H9 (cell line): ENCODE data around the gene NTRK2. TPM values are rescaled to one million over a fixed set of nuclear protein-coding genes. Genes with fewer than 3 reads are reported as not detected.

Experiments
- DNase-seq: peaks from one replicate; pipeline ENCODE4 v3.0.0-alpha.2; 2017
- H2AFZ ChIP-seq: one replicate; pipeline ENCODE4 v1.6.1; 2013; ENCODE audit warnings: mild to moderate bottlenecking, low read length, control low read depth, moderate library complexity
- H2AK5ac ChIP-seq: 2 replicates; pipeline ENCODE4 v1.6.1; 2013; ENCODE audit warnings: low read length, control low read depth, mixed read lengths; ENCODE audit not compliant: insufficient read length
- H2BK120ac ChIP-seq: one replicate; pipeline ENCODE4 v1.6.1; 2013; ENCODE audit warnings: low read depth, mild to moderate bottlenecking, low read length, control low read depth, inconsistent platforms; ENCODE audit not compliant: poor library complexity, severe bottlenecking
- H2BK12ac ChIP-seq: 2 replicates; pipeline ENCODE4 v1.6.1; 2013; ENCODE audit warnings: low read length, control low read depth, mixed read lengths, low read depth; ENCODE audit not compliant: insufficient read length
- H2BK15ac ChIP-seq: 2 replicates; pipeline ENCODE4 v1.6.1; 2013; ENCODE audit warnings: low read depth, low read length, control low read depth
- H2BK20ac ChIP-seq: one replicate; pipeline ENCODE4 v1.6.1; 2013; ENCODE audit warnings: low read depth, mild to moderate bottlenecking, low read length, control low read depth, inconsistent platforms; ENCODE audit not compliant: poor library complexity, severe bottlenecking
- H2BK5ac ChIP-seq: 2 replicates; pipeline ENCODE4 v1.6.1; 2013; ENCODE audit warnings: low read length, control low read depth, mixed read lengths; ENCODE audit not compliant: insufficient read length
- H3K14ac ChIP-seq: 2 replicates; pipeline ENCODE4 v1.6.1; 2013; ENCODE audit warnings: low read length, control low read depth; ENCODE audit not compliant: insufficient read depth
- H3K18ac ChIP-seq: 2 replicates; pipeline ENCODE4 v1.6.1; 2013; ENCODE audit warnings: low read depth, mild to moderate bottlenecking, mixed read lengths, low read length, control low read depth; ENCODE audit not compliant: insufficient read length
- H3K23ac ChIP-seq: 2 replicates; pipeline ENCODE4 v1.6.1; 2013; ENCODE audit warnings: low read length, control low read depth, mixed read lengths, low read depth; ENCODE audit not compliant: insufficient read length
- H3K23me2 ChIP-seq: 2 replicates; pipeline ENCODE4 v1.6.1; 2013; ENCODE audit warnings: low read depth, mild to moderate bottlenecking, mixed read lengths, low read length, control low read depth; ENCODE audit not compliant: insufficient read length, poor library complexity, severe bottlenecking
- H3K27ac ChIP-seq: 2 replicates; pipeline ENCODE4 v1.5.1; 2013; ENCODE audit warnings: low read length, control low read depth, mixed read lengths, low read depth; ENCODE audit not compliant: insufficient read length
- H3K27me3 ChIP-seq: 2 replicates; pipeline ENCODE4 v1.6.1; 2013; ENCODE audit warnings: low read length, control low read depth, inconsistent platforms; ENCODE audit not compliant: insufficient read depth
- H3K4ac ChIP-seq: 2 replicates; pipeline ENCODE4 v1.6.1; 2013; ENCODE audit warnings: low read depth, mild to moderate bottlenecking, control low read depth, inconsistent platforms, low read length, moderate library complexity
- H3K4me1 ChIP-seq: 2 replicates; pipeline ENCODE4 v1.6.1; 2013; ENCODE audit warnings: low read length, control low read depth, inconsistent platforms; ENCODE audit not compliant: insufficient read depth
- H3K4me2 ChIP-seq: 2 replicates; pipeline ENCODE4 v1.6.1; 2013; ENCODE audit warnings: low read length, control low read depth, mixed read lengths; ENCODE audit not compliant: insufficient read length, insufficient read depth
- H3K56ac ChIP-seq: 2 replicates; pipeline ENCODE4 v1.6.1; 2013; ENCODE audit warnings: low read depth, mild to moderate bottlenecking, mixed read lengths, low read length, control low read depth; ENCODE audit not compliant: insufficient read length
- H3K79me1 ChIP-seq: 2 replicates; pipeline ENCODE4 v1.6.1; 2013; ENCODE audit warnings: low read depth, mild to moderate bottlenecking, moderate library complexity, low read length, control low read depth, inconsistent platforms; ENCODE audit not compliant: insufficient read depth, poor library complexity, severe bottlenecking
- H3K79me2 ChIP-seq: 2 replicates; pipeline ENCODE4 v1.6.1; 2013; ENCODE audit warnings: low read length, control low read depth, inconsistent platforms; ENCODE audit not compliant: insufficient read depth
- H3K9ac ChIP-seq: 2 replicates; pipeline ENCODE4 v1.6.1; 2013; ENCODE audit warnings: low read length, control low read depth, mixed read lengths; ENCODE audit not compliant: insufficient read length; ENCODE audit errors: extremely low read depth
- H3K9me3 ChIP-seq: one replicate; pipeline ENCODE4 v1.6.1; 2013; ENCODE audit warnings: low read depth, low read length, inconsistent platforms; ENCODE audit not compliant: control insufficient read depth
- H3T11ph ChIP-seq: one replicate; pipeline ENCODE4 v1.6.1; 2013; ENCODE audit warnings: mild to moderate bottlenecking, low read length, control low read depth, inconsistent platforms
- H4K20me1 ChIP-seq: one replicate; pipeline ENCODE4 v1.6.1; 2013; ENCODE audit not compliant: control insufficient read depth, insufficient read length, insufficient read depth
- H4K5ac ChIP-seq: 2 replicates; pipeline ENCODE4 v1.6.1; 2013; ENCODE audit warnings: low read depth, mild to moderate bottlenecking, mixed read lengths, low read length, control low read depth; ENCODE audit not compliant: insufficient read length
- H4K8ac ChIP-seq: replicated peaks from 2 replicates; pipeline ENCODE4 v1.6.1; 2013; ENCODE audit warnings: low read length, control low read depth, mixed read lengths, low read depth; ENCODE audit not compliant: insufficient read length
- H4K91ac ChIP-seq: 2 replicates; pipeline ENCODE4 v1.6.1; 2013; ENCODE audit warnings: low read depth, mild to moderate bottlenecking, moderate library complexity, mixed read lengths, low read length, control low read depth; ENCODE audit not compliant: insufficient read length
- H3K27ac Mint-ChIP-seq, 3 experiments: 2 replicates in 2 of 3; 3 replicates in 1 of 3; pipeline ENCODE4 v1.8.0; 2020 to 2021; ENCODE audit warnings: mixed read lengths in 3 of 3, mild to moderate bottlenecking in 1 of 3, moderate library complexity in 1 of 3
- H3K27me3 Mint-ChIP-seq: 2 replicates; pipeline ENCODE4 v1.8.0; 2021; ENCODE audit warnings: low read depth, mild to moderate bottlenecking, moderate library complexity, mixed read lengths
- H3K36me3 Mint-ChIP-seq, 3 experiments: 2 replicates in 2 of 3; 3 replicates in 1 of 3; pipeline ENCODE4 v1.8.0; 2020 to 2021; ENCODE audit warnings: low read depth in 3 of 3, mixed read lengths in 3 of 3; ENCODE audit not compliant: insufficient read depth in 1 of 3
- H3K4me1 Mint-ChIP-seq, 2 experiments: 2 replicates each; pipeline ENCODE4 v1.8.0; 2020; ENCODE audit warnings: mixed read lengths in 2 of 2
- H3K4me3 Mint-ChIP-seq, 2 experiments: 2 replicates in 1 of 2; 3 replicates in 1 of 2; pipeline ENCODE4 v1.8.0; 2020 to 2021; ENCODE audit warnings: mild to moderate bottlenecking in 2 of 2, mixed read lengths in 2 of 2, moderate library complexity in 1 of 2
- H3K9me3 Mint-ChIP-seq, 2 experiments: 2 replicates in 1 of 2; 3 replicates in 1 of 2; pipeline ENCODE4 v1.8.0; 2020; ENCODE audit warnings: mild to moderate bottlenecking in 2 of 2, mixed read lengths in 2 of 2, moderate library complexity in 1 of 2
- CTCF ChIP-seq: fragments of 200-600 bp; sonication (generic); conservative IDR thresholded peaks from 3 replicates; pipeline ENCODE4 v1.8.0; 2021; ENCODE audit warnings: antibody characterized with exemption, mild to moderate bottlenecking
- WGBS: extraction: QIAGEN DNeasy Blood & Tissue Kit; methylation state at CpG from one replicate; pipeline ENCODE4 v1.1.7; 2013; ENCODE audit warnings: missing lambda C conversion rate, low lambda C conversion rate, mixed read lengths; ENCODE audit not compliant: insufficient read length; ENCODE audit errors: extremely low coverage; 5-methylcytosine and 5-hydroxymethylcytosine counted together
- total RNA-seq: library from RNA; stranded (reverse); gene quantifications from 2 replicates; pipeline ENCODE4 v1.2.1, GENCODE V29; 2021

The NTRK2 gene
- total RNA-seq, 1 experiment from 2014 or later, result 0.02 TPM

DNA sequence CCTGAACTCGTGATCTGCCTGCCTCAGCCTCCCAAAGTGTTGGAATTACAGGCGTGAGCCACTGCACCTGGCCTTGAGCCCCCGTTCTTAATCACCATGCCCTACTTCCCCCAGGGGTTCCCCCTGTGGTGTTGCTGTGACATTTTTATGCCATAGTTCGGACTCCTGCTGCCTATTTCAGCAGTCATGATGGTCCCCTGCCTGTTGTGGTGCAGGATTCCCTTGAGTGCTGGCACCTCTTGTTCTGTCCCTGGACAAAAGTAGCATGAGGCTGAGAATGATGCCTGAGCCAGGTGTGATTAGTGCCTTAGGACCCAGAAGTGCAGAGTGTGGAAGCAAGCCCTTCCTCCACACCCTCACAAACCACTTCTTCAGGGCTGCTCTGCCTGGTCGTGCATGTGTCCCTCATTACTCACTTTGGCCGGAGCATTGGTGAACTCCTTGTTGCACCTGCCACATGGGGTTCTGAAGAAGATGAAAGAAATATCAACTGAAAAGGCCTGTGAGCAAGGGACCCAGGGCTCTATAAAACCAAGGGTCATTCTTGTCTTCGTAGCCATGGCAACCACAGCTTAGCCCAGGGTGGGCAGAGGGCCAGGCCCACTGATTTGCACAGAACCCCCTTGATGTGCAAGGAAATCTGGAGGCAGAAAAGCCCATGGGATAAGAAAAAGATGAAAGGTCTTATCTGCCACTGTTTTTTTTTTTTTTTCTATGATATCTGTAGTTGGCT, 228.0 kb downstream of the NTRK2 start:
- no peak overlapping the region for H3K4me2 ChIP-seq
- H3K4me3 Mint-ChIP-seq, result no peak overlapping the region

More for the DNA sequence above, 228.0 kb downstream of the NTRK2 start:
- H3K27me3 ChIP-seq, result no peaks in the 10 kb centered on the region
- no peak overlapping the region for H3K56ac ChIP-seq
- H3K23ac ChIP-seq, result no peak overlapping the region
- no peaks in the 10 kb centered on the region for H3K79me1 ChIP-seq
- peak overlapping the region; percentile 22; the same call in 1 of the 2 replicates for H3K14ac ChIP-seq
- WGBS, result no CpG with 5 or more reads among the region's 7 CpGs
- H4K5ac ChIP-seq, result no peak overlapping the region
- H4K20me1 ChIP-seq, result no peaks in the 10 kb centered on the region
- H2BK15ac ChIP-seq, result no peak overlapping the region
- H3K9me3 ChIP-seq, result no peaks in the 10 kb centered on the region
- no peak overlapping the region for H2BK12ac ChIP-seq
- Mint-ChIP-seq H3K27ac (no peak overlapping the region; a peak in 1 of 7 replicates), H3K4me1 (peaks cover 21 to 25% of the 10 kb centered on the region in 2 experiments), H3K9me3 (no peaks in the 10 kb centered on the region; a peak in 1 of 5 replicates), H3K27me3 (no peaks in the 10 kb centered on the region), H3K36me3 (no peaks in the 10 kb centered on the region)
- H2BK120ac ChIP-seq, result no peak overlapping the region
- H3T11ph ChIP-seq, result no peak overlapping the region
- no peaks in the 10 kb centered on the region for H3K79me2 ChIP-seq
- no peak overlapping the region for H2BK5ac ChIP-seq
- no peak overlapping the region for H4K91ac ChIP-seq
- H2BK20ac ChIP-seq, result no peak overlapping the region
- no peak for TF ChIP-seq CTCF
- no peak overlapping the region for H2AK5ac ChIP-seq
- no peak overlapping the region for H3K4ac ChIP-seq
- H4K8ac ChIP-seq, result no peak overlapping the region
- H3K4me1 ChIP-seq, result peaks cover 2% of the 10 kb centered on the region; the same call in 1 of the 2 replicates
- no peak overlapping the region for H3K27ac ChIP-seq
- H3K23me2 ChIP-seq, result no peaks in the 10 kb centered on the region
- H3K9ac ChIP-seq, result no peak overlapping the region
- no peak for DNase-seq
- H2AFZ ChIP-seq, result no peak overlapping the region
- H3K18ac ChIP-seq, result no peak overlapping the region
